Activated CD8-positive, alpha-beta memory T cell treated with anti-CD3 and anti-CD28 coated beads, Interleukin-2, amount 50 U/mL, for 4 hours (primary cell): ENCODE results near the gene CIITA.

Source experiments
- DNase-seq: peaks from one replicate; pipeline ENCODE4 v3.0.0-alpha.2; 2020

The CIITA gene

DNA sequence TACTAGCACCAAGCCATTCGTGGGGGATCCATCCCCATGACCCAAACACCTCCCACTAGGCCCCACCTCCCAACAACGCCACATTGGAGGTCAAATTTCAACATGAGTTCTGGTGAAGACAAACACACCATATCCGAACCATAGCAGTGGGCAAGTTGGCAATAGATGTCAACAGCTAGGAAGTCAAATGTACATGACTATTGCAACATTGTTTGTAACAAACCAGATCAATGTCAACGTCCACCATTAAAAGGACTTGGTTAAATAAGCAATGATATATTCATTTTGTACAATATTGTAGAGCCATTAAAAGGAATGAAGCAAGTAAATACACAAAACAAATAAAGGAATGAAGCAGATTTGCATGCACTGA, 26.5 kb upstream of the CIITA start:
- DNase-seq: no peak

DNA sequence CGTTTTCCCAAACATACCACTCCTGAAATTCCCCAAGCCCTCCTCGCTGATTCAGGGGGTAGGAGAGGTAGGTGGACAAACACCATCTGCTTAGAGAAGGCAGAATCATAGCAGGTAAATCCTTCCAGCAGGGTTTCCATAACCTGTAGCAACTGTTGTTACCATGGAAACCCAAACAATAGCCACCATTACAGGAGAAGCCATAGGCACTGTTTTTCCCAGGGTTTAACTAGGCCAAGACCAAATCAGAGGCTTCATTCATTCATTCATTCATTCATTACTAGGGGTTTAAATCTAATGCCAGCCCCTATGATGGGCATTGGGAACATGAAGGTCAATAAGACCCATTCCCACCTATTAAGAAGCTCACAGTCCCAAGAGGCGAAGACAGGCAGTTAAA, 25.5 kb upstream of the CIITA start:
- no peak for DNase-seq

DNA sequence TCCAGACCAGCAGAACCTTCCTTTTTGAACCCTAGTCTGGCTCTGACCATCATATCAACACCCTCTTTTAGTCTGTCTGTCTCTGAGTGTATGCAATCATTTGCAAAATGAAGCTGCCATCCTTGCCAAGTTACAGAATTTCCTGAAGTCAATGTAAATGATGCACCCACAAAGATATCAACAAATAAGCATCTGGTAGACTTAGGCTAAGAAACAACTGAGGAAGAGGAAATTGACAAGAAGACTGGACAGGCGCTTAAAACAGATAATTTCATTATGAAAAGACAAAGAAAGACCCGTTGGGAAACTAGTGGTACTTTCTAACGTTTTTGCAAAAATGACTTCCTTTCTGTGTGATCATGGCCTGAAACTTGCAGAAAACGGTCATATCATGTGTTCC, 24.7 kb upstream of the CIITA start:
- DNase-seq: no peak

DNA sequence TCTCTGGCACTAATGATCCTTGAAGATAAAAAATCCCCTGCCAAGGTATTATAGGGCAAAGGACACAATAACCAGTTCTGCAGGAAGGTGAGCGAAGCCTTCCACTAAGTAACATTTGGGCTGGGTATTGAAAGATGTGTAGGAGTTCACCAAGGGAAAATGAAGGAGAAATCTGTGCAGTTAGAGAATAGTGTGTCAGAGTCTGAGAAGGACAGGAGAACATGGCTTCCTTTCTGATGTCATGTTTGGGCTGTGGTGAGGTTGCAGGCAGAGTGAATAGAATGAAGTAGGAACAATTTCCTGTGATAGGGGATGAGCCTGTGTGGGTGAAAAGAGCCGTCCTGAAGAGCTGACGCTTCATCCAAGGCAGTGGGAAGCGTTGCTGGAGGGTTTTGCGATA, 24.1 kb upstream of the CIITA start:
- no peak for DNase-seq

DNA sequence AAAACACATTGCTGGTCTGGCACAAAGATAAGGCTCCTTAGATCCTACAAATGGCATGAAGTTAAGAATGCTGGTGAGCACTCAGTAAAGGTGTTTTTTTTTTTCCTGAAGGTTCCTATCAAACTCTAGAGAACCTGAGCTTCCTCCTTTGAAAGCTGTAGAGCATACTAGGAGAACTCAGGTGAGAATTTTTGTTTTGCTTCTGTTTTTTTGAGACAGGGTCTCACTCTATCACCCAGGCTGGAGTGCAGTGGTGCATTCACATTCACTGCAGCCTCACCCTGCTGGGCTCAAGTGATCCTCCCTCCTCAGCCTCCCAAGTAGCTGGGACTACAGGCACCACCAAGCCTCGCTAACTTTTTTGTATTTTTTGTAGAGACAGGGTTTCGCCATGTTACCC, 21.0 kb upstream of the CIITA start:
- DNase-seq: no peak

DNA sequence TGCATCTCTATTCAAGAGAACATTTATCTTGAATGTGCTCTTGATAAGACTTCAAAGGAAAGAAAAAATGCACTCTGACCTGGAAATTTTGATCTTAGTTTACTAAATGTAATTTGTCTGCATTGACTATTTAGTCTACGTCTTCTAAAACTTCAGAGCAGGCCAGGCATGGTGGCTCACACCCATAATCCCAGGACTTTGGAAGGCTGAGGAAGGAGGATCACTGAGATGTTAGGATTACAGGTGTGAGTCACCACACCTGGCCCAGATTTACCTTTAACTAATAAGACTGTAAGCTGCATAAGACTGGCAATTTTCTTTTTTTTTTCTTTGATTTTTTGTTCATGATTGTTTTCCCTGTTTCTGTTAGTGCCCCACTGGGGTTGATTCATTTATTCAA, 18.8 kb upstream of the CIITA start:
- no peak for DNase-seq

DNA sequence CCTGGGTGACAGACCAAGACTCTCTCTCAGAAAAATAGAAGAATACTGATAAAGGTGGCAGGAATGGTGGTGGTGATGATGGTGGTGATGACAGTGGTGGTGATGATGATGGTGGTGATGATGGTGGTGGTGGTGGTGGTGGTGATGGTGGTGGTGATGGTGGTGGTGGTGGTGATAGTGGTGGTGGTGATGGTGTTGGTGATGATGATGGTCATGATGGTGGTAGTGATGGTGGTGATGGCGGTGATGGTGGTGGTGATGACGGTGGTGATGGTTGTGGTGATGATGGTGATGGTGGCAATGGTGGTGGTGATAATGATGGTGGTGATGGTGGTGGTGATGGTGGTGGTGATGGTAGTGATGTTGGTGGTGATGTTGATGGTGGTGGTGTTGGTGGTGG, 18.0 kb upstream of the CIITA start:
- no peak for DNase-seq

DNA sequence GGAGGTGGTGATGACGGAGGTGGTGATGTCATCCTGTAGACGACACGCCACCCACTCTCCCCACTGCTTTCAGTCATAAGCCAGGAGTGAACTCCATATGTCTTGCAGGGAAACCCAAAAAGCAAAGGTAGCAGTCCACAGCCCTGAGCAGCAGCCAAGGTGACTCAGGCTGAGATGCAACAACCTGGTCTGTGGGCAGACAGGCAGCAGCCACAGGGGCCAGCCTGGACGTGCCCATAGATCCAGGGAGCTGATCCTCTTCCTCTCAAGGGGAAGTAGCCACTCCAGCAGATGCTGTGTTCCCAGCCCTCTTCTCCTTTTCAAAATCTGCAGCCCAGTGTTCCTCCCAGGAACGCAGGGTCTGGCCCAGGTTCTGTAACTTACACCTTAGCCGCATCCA, 17.3 kb upstream of the CIITA start:
- DNase-seq: no peak

DNA sequence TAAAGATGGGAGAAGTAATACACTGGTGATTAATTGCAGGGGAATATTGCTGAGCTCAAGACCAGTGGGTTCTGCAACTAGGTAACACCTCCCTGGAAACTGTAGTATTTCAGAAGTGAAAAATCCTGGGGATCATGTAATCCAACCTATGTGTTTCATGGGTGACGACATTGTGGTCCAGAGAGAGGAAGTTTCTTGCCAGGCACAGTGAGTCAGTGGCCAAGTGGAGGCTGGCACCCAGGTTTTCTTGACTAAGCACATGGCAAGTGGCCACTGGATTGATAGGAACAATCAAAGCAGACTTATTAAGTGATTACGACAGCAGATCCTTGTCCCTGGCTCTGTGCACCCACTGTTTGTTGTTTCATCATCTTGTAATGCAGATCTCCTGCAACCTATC, 14.6 kb upstream of the CIITA start:
- DNase-seq: no peak

DNA sequence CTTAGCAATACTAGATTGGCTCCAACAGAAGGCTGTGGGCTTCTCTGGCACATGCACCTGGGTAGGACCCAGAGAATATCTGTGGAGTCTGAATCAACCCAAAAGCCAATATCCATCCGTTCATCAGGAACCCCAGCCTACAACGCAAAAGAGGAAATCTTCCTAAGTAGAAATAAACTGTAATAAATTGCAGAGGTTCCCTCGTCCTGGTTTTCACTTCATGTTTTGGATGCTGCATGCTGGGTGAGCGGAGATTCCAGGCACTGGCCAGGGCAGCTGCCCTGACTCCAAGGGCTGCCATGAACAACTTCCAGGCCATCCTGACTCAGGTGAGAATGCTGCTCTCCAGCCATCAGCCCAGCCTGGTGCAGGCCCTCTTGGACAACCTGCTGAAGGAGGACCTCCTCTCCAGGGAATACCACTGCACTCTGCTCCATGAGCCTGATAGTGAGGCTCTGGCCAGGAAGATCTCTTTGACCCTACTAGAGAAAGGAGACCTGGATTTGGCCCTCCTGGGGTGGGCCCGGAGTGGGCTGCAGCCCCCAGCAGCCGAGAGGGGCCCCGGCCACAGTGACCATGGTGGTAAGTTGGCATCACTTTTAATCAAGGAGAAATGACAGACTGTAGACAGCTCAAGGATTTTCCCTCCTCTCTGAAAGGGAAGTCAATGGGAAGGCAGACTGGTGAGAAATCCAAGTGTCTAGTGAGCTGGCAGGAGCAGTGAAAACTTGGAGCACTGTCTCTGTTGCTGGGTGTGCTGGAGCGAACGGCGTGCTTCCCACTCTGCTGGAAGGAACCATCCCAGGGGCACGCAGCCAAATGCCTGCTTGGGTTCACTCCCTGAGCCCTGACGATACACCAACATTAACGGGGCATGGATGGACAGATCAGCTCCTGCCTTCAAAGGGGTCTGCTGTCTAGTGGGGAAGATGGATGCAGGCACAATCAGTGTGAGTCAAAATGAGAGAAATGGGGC, 10.7 kb upstream of the CIITA start:
- no peak for DNase-seq

DNA sequence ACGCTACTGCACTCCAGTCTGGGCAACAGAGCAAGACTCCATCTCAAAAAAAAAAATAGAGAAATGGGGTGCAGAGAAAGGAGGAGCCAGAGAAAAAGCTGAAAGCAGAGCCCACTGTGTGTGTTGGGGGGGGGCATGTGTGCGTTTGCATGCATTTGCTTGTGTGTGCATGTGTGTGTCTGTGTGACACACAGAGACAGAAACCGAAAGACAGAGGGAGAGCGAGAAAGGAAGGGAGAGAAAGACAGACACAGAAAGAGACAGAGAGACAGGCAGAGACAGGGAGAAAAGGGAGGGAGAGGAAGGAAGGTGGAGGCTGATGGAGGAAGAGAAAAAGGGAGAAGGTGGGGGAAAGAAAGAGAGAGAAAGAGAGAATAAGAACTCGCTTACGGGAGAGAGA, 9.8 kb upstream of the CIITA start:
- DNase-seq: no peak

DNA sequence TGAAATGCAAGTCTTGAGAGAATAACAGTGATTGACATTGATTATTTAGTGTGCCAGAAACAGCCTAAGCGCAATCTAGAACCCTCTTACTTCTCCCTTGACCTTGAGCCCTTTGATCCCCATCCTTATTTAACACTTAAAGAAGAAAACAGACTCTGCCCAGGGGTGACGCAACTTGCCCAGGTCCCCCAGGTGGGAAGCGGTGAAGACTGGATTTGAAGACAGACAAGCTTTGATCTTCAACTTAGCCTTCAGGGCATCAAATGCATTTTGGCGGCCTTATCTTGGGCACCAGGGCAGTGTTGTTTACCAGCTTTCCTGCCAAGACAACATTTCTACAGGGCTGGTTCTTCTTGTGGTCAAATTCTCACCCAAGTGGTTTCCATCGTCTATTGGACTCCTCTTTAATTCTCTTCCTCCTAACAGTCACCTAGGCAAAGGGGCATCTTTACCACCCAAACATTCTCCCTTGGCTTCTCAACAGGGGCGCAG, 8.9 kb upstream of the CIITA start:
- DNase-seq: no peak

DNA sequence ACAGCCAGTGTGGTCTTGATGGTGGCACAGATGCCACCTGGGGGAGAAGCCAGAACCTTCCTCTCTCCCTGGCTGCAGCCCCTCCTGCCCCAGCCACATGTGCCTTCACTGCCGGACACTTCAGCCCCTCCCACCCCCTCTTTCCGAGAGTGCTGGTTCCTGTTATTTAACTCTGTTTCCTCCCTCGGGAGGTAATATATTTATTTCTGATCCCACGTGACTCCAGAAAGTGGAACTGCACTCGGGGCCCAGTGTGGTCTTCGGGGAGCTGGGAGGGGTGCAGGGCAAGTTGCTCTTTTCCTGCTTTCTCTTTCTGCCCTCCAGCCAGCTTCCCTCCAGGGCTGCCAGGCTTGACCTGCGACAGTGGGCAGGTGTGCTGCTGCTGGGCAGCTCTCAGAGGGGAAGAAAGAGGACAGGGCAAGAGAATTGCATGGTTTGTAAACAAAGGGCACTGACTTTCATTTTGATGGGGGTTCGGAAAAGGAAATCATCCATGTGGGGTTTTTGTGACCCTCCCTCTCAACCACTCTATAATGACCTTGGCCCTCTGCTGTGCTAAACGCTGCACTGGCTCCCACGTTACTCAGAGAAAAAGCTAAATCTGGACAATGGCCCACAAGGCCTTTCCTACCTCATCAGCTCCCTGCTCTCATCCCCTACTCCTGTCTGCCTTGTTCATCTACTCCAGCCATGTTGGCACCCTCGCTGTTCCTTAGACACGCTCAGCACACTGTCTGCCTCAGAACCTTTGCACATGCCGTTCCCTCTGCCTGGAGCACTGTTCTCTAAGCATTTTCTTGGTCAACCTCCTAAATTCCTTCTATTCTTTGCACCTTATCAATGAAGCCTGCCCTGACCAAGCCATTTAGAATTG, 8.2 kb upstream of the CIITA start:
- DNase-seq: no peak

DNA sequence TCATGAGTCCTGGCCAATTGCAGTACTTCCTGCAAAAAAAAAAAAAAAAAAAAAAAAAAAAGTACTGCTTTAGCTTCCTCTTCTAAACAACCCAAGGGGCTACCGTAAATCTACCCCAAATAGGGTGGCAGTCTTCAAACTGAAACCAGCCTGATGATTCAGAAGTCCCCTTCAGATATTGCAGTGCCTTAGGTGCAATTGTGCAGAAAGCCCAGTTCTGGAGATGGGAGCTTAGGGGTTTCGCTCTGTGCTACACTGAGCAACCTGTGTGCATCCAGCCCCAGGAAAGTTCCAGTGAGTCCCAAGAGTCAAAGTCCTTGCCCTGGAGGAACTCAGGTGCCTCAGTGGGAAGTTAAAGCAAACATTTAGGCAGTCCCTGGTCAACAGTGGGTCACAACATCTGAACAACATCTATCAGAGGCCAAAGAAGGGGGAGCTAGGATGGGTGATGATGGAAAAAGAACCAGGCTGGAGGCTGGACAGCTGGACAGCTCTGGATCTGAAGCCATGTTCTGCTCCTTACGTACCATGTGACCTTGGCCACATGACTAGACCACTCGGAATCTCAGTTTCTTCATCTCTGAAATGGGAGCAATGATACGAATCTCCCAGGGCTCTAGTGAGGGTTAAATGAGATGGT, 6.7 kb upstream of the CIITA start:
- DNase-seq: no peak

DNA sequence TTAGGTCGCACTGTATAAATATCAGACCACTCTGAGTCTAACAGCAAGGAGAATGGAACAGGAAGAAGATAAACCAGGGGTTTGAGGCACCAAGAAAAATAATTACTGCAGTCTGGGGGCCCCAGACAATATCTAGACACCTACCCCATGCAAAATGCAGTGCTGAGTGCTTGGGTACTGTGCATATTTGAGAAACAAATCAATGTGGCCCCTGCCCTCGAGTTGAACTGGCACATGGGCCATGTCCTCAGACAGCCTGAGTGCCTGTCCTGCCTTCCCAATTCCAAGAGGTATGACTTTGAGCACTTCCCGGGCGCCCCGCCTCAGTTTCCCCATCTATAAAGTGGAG, 6.2 kb upstream of the CIITA start:
- DNase-seq: no peak

DNA sequence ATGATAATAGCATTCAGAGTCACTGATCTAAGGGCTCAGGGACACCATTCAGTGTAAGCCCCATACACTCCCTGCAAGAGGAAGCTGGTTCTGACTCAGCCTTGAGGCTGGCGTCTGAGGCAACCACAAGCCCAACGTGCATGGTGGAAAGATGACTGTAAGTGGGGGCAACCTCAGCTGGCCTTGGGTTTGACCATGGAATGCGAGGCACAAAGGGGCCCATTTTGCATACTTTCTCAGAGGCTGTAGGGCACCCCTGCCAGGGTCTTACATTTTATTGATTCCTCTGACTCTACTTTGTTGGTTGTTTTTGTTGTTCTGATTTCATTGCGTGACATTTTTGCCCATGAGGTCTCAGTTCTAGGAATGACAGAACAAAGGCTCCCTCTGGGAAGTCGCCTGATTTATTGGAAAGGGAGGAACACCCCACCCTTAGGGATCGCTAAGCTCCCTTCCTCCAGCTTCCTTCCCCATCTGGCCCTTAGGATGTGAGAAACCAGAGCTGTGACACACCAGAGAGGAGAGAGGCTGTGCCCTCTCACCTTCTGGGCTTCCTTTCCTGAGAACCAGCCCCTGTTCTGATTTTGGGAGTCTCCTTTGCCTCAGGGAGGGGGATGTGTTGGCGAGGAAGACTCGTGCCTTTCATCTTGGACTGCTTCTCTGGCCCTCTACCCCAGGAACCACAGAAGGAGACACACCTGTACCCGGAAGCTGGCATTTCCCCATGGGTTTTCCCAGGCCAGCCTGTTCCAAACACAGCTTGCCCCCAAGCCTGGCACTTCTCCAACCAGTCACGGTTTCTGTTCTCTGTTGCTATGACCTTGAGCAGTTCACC, 5.6 kb upstream of the CIITA start:
- peak; percentile 43 for DNase-seq

DNA sequence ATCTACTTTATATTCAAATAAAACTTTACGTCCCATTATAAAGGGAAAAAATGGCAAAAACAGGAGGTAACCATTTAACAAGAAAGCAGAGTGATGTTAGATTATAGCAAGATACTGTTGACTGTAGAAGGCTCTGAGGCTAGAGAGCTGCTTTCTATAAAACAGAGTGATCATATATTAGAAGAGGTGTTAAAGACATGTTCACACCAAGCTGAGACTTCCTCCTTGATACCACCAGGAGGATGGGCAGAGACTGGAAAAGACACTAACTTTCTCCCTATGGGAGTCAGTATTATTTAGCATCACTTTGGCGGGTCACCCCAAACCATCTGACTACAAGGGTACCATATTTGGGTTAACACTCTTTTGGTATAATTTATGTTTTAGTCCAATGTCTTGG, 687 bp upstream of the CIITA start:
- DNase-seq: no peak

DNA sequence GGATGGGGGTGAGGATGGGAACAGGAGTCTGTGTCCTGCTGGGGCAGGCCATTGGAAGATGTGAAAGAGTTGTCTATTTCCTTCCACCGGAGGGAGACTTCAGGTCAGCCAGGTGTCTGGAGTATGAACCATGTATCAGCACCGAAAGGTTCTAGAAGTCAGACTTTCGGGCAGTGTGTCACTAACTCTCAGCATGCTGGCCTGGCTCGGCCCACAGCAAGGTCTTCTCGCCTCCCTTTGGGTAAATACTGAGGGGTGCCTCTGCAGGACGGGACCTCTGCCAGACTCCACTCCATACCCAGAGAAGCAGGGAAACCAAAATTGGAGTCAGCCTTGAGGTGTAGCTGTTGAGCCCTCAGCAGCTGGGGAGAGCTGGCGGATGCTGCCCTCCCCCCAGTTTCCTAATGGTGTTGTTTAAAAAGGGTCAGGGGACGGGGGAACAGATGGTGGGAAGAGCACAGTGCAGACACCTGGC, 507 bp downstream of the CIITA start:
- no peak for DNase-seq

DNA sequence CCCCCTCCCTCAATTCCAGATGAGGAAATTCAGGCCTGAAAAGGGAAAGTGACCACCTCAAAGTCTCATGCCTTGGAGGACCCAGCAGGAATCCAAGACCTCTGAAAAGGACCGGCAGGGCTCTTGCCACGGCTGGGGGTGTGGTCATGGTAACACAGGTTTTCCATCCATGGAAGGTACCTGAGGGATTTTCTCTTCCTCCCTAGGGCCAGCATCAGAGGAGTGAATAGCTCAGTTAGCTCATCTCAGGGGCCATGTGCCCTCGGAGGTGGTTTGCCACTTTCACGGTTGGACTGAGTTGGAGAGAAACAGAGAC, 1.3 kb downstream of the CIITA start:
- DNase-seq: no peak

DNA sequence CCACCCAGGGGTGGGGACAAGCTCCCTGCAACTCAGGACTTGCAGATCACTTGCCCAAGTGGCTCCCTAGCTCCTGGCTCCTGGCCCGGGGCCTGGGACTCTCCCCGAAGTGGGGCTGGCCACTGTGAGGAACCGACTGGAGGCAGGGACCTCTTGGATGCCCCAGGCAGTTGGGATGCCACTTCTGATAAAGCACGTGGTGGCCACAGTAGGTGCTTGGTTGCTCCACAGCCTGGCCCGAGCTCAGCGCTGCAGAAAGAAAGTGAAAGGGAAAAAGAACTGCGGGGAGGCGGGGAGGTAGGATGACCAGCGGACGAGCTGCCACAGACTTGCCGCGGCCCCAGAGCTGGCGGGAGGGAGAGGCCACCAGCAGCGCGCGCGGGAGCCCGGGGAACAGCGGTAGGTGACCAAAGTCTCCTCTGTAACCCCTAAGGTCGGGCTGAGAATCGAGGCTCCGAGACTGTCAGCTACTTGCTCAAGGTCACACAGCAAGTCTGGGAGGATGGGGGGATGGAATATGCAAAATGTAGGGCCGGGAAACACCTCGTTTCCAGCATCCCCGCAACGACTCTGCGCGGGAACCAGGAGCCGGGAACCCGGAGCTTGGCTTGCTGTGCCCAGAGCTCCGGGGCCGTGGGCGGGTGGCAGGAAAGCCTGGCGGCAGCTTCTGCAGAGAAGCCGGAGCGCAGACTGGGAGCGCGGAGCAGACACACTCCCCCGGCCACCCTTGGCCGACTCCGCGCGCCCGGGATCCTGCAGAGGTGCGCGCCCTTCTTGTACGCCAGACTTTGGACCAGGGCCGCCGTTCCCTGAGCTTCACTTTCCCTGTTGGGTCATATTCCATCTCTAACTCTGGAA, 1.9 kb downstream of the CIITA start:
- no peak for DNase-seq
